ENCODE measurements around the gene DOCK7.

DNA sequence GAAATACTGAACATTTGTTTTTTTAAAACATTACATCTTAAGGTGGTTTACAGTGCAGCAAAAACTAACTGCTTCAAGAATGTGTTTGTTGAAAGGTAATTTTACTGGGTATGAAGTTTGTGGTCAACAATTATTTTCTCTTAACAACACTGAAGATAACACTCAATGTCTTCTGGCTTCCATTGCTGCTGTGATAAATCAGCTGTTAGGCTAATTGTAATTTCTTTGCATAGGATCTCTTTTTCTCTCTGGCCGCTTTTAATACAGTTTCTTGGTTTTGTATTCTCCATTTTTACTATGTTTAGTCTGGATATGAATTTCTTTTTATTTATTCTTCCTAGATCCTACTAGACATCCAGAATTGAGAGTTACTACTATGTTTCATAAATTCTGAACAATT lies 44.9 kb downstream of the DOCK7 start:
- TF ChIP-seq, protein P1, sequence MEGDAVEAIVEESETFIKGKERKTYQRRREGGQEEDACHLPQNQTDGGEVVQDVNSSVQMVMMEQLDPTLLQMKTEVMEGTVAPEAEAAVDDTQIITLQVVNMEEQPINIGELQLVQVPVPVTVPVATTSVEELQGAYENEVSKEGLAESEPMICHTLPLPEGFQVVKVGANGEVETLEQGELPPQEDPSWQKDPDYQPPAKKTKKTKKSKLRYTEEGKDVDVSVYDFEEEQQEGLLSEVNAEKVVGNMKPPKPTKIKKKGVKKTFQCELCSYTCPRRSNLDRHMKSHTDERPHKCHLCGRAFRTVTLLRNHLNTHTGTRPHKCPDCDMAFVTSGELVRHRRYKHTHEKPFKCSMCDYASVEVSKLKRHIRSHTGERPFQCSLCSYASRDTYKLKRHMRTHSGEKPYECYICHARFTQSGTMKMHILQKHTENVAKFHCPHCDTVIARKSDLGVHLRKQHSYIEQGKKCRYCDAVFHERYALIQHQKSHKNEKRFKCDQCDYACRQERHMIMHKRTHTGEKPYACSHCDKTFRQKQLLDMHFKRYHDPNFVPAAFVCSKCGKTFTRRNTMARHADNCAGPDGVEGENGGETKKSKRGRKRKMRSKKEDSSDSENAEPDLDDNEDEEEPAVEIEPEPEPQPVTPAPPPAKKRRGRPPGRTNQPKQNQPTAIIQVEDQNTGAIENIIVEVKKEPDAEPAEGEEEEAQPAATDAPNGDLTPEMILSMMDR (IDR thresholded peaks at IDR 0.05; ENCODE audit: control extremely low read depth in 1 of 3, insufficient read depth in 1 of 3, low read depth in 1 of 3, low read length in 3 of 3) = no peak
- TF ChIP-seq, protein P2, sequence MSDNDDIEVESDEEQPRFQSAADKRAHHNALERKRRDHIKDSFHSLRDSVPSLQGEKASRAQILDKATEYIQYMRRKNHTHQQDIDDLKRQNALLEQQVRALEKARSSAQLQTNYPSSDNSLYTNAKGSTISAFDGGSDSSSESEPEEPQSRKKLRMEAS (IDR thresholded peaks at IDR 0.05) = no peak
- no peak for TF ChIP-seq RFX5 (IDR thresholded peaks at IDR 0.05; ENCODE audit: borderline replicate concordance, low read depth, low read length)
- TF ChIP-seq JUND (IDR thresholded peaks at IDR 0.05; ENCODE audit: low read length) = no peak
- no peak for TF ChIP-seq TBP (IDR thresholded peaks at IDR 0.05; ENCODE audit: low read depth, low read length)
- TF ChIP-seq POU5F1 (IDR thresholded peaks at IDR 0.05; ENCODE audit: low read depth, low read length) = no peak
- TF ChIP-seq SUZ12 (IDR thresholded peaks at IDR 0.05; ENCODE audit: low read length) = no peak
- no peak for TF ChIP-seq HDAC2 (IDR thresholded peaks at IDR 0.05; ENCODE audit: borderline replicate concordance in 1 of 2, low read depth in 2 of 2, low read length in 2 of 2)
- TF ChIP-seq POLR2A (IDR thresholded peaks at IDR 0.05; ENCODE audit: control extremely low read depth in 1 of 2, low read depth in 2 of 2, low read length in 2 of 2) = no peak
- no peak for TF ChIP-seq YY1 (IDR thresholded peaks at IDR 0.05; ENCODE audit: low read depth, low read length)

Data from H1 (cell line).